Stimulated activated CD8-positive, alpha-beta memory T cell treated with anti-CD3 and anti-CD28 coated beads, Interleukin-12 subunit alpha, Interleukin-12 subunit beta, amount 100 ng/mL, for 1 hour (primary cell): ENCODE results near the gene PRKAA1.

Experiments used
- DNase-seq: peaks from one replicate; pipeline ENCODE4 v3.0.0-alpha.2; 2020; ENCODE audit warnings: low read depth

Gene PRKAA1

DNA sequence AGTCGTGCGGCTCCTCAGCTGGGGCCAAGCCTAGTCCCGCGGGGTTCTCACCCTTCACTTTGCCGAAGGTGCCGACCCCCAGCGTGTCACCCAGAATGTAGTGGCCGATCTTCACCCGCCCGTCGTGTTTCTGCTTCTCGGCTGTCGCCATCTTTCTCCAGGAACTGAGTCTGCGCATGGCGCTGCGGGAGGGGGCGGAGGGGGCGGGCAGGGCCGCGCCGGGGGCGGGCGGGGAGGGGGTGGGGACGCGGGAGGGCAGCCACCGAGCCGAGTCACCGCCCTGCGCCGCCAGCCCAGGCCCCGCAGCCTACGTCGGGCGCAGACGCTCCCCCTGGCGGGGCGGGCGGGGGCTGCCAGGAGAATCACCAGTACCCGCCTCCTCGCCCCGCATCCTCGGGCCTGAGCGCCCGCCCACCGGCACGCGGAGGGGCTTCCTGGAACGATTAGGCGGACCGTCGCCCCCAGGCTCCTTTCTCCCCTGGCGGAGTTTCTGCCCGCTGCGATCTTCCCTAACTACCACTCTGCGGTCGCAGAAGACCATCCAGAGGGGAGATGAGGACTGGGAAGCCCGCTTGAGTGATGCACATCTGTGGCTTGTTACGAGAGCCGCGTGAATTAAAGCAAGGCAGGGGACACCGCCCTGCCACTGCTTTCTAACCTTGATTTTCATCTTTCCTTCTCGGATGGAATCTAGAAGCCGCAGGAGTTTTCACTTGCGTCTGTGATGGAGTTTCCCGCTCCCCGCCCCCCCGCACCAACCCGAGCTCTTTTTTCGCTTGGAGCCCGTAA is at the start of gene PRKAA1:
PRKAA1 (minus strand) TSS at position 363 of the 789 bp plus-strand sequence; CDS start at position 178, 185 bp downstream.
- peak; percentile 78 for DNase-seq

DNA sequence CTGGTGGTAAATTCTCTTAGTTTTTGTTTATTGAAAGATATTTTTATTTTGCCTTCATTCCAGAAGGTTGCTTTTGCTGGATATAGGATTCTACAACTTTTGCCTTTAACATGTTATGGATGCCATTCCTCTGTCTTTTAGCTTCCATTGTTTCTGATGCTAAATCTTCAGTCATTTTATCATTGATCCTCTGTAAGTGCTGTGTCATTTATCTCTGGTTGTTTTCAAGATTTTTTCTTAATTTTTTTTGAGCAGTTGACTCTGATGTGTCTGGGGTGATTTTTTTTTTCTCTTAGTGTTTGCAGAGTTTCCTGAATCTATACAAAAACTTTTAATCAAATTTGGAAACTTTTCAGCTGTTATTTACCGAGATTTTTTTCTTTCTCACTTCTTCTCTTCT is 49.4 kb upstream of the PRKAA1 start:
- no peak for DNase-seq

DNA sequence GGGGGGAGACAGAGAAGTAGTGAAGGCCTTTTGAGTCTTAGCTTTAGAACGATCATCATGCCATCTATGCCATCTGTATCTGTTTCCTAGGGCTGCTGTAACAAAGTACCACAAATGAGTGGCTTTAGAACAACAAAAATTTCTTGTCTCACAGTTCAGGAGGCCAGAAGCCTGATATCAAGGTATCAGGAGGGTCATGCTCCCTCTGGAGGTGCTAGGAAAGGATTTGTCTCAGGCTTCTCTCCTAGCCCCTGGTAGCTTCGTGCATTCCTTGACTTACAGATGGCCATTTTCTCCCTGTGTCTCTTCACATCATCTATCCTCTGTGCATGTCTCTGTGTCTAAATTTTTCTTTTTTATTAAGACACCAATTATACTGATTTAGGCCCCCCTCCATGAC is 48.2 kb upstream of the PRKAA1 start:
- DNase-seq: no peak

DNA sequence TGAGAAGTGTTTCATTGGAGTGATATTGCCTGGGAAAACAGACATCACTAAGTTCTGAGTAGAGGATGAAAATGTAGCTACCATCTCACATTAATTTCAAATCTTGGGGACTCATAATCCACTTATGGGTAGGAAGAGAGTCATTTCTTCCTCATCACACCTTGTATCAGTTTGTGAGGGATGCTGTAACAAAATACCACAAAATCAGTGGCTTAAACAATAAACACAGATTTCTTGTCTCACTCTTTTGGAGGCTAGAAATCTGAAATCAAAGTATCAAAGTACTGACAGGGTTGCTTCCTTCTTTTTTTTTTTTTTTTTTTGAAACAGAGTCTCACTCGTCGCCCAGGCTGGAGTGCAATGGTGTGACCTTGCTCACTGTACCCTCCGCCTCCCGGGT is 46.4 kb upstream of the PRKAA1 start:
- no peak for DNase-seq

DNA sequence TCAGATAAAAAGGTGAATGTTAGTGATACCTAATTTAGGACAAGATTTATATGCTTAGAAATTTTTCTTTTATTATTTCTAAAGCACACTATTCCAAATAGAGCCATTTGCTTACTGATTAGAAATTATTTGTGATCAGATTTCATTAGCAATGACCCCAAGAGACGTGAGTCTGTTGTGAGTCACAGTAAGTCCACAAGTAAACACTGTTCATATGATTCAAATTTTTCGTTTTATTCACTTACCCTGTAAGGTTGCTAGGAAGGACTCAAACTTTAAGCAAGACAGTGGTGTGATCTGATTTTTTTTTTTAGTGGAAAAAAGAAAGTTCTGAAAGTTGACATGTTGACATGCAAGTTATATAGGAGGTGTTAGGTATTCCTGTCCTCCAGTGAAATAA is 44.2 kb upstream of the PRKAA1 start:
- DNase-seq: no peak

DNA sequence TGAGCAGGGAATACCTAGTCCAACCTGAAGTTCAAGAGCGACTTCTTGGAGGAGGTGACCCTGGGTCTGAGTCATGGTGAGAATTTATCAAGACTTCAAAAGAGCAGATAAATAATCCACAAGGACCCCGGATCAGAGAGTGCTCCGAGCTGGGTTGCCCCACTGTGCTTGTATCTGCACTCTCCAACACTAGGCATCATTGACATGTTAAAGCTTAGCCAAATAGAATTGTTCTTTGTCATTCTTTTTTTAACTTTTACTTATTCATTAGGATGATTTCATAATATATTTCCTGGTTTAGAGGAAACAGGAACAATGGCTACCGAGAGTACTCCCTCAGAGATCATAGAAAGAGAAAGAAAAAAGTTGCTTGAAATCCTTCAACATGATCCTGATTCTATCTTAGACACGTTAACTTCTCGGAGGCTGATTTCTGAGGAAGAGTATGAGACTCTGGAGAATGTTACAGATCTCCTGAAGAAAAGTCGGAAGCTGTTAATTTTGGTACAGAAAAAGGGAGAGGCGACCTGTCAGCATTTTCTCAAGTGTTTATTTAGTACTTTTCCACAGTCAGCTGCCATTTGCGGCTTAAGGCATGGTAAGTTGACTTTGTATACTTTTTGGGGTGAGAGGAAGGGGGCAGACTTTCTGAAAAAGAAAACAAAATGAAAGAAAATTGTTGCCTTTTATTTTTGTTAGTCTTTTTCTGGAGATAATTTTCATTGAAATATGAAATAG is 43.1 kb upstream of the PRKAA1 start, which contains the start of gene CARD6:
CARD6 (plus strand) TSS at position 300 of the 738 bp plus-strand sequence; CDS start at position 316, 16 bp downstream.
- DNase-seq: no peak

DNA sequence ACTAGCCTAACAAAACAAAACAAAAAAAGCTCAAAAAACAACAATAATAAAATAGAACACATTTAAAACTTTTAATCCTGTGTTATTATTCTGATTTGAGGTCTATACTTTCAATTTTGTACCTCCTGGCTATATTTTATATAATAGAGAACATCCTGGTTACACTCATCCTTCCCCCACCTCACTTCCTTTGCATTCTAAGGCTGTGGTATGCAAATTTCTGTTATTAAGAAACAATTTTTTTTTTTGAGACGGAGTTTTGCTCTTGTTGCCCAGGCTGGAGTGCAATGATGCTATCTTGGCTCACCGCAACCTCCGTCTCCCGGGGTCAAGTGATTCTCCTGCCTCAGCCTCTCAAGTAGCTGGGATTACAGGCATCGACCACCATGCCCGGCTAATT is 39.9 kb upstream of the PRKAA1 start:
- no peak for DNase-seq

DNA sequence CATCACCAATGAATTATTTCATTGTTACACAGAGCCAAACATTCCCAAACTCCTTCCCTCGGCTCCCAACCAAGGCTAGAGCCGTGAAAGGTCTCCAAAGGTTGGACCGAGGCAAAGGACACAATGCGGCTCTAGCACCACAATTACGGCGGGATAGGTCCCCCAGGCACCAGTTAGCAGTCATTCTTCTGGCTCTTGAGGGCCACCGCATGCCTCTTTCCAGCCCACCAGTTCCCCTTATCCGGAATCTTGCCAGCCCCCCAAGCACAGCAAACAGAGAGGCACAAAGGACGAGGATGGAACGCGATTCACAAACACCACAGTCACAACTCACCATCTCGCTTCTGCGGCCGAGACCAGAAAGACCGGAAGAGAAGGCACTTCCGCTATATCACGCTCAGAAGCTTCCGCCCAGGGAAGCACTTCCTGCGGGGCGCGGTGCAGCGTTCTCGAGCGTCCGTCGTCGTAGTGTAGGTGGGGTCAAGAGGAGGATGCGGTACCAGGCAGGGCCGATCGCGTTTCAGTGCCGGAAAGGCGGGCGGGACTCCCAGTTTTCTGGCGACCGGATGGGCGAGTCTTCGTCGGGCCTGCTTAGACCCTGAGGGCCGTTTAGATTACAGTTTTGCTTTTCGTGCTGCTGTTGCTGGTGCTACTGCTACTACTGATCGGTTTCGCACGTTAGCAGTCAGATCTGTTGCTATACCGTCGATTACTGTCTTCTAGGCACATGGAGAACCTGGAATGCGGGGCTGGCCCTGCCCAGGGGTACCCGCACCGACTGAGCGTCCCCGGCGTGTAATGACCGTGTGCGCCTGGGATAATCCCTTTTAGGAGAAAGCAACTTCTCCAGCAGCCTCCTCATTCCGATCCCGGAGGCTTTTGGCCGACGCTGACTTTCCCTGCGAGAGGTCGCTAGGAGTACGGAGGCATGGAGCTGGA is 36.9 kb upstream of the PRKAA1 start, which contains the start of gene RPL37:
RPL37 (minus strand) TSS at position 374 of the 939 bp plus-strand sequence; CDS start at position 337, 37 bp downstream.
- peak; percentile 85 for DNase-seq

DNA sequence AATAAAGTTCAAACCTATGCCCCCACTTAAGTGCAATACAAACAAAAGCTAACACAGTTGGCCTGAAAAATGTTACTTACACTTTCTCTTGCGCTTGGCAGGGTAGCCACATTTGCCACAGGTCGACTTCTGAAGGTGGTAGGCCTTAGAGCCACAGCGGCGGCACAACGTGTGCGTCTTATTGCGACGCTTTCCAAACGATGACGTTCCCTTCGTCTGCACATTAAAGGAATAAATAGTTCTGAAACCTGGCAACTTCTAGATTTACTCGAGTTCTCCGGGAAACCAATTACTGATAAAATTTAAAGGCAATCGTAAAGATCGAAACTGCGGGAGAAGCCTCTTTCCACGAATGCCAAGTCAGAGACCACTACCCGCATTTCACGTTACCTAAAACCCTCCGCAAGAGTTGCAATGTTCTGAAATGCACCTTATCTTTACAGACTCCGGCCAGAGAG is 36.2 kb upstream of the PRKAA1 start:
- peak; percentile 5 for DNase-seq

DNA sequence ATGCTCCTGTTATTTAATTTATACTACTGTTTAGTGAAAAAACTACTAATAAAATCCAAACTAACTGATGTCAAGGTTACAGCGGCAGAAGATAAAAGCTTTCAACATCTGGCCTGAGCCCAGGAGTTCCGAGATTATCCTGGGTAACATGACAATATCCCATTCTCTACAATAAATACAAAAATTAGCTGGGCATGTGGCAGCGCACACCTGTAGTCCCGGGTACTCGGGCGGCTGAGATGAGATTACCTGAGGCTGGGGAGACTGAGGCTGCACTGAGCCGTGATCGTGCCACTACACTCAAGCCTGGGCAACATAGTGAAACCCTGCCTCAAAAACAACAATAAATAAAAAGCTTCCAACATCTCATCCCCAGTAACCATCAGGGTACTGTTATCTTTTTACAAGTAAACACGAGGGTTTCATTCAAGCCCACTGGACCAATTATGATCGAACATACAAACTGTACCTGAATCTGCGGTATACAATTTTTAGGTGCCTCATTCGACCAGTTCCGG is 35.6 kb upstream of the PRKAA1 start:
- no peak for DNase-seq

DNA sequence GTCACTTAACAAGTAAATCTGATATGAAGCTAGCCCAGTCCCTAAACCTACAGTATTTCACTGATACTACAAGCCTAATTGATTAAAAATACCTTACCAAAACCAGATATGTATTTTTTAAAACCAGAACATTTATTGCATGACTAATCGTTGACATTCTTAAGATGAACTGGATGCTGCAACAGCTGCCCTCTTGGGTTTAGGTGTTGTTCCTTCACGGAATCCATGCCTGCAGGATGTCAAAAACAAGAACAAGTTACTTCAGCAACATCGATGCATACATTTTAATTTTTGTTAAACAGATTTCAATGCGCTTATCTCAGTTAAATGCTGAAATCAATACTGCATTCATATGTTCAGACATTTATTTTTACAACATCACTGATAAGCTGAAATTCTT is 34.2 kb upstream of the PRKAA1 start:
- no peak for DNase-seq

DNA sequence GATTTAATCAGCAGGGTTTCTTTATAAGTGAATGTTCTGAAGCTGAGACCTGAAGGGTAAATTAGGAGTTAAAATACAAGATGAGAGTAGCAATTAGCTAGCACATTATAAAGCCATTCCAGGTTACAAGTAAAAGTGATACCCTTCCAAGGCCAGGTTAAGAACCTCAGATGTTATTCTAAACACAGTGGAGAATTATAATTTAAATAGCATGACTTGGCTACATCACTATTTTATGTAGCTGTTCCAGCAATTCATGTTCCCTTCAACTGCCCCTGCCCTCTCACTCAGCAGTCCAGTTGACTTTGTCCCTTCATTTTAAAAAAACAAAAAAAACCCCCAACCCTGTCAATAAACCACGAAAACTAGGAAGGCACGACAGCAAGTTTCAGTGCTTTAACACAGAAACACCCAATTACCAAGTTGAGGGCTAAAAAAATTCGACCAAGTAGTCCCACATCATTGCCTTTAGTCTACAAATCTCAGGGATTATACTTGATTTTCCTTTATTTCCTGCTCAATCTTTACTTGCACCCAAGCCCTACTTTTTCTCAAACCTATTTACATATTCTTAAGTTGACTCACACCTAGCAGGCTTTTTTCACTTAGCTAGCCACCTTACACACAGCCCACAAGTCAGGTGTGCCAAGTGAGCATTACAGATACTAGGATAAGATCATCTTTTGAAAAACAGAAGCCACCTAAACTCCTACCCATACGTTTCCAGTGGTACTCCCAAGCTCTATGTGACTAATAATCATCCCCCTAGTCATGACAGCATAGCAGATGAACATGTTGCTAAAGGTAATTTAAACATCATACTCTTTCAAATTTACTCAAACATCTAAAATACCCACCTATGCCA is 33.4 kb upstream of the PRKAA1 start:
- DNase-seq: no peak

DNA sequence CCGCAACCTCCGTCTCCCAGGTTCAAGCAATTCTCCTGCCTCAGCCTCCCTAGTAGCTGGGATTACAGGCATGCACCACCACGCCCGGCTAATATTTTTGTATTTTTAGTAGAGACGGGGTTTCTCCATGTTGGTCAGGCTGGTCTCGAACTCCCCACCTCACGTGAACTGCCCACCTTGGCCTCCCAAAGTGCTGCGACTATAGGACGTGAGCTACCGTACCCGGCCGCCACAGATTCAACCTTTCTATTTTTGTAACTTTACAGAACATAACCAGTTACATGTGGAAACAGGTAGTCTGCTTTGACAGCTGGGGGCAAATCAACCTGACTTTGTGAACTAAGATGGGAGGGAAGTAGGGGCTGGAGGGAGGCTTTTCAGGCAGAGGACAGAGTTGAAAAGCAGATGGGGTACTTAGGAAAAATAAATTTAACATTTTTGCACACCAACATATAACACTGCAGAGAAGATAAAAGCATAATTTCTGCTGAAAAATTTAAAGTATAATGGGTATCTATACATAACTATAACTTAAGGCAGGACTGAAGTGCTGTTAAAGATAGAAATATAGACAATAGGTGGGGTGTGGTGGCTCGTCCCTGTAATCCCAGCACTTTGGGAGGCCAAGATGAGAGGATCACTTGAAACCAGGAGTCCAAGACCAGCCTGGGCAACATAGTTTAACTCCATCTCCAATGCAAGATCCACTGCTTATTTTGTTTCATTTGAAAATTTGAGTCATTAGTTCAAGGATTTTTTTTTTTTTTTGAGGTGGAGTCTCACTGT is 31.8 kb upstream of the PRKAA1 start:
- DNase-seq: no peak

DNA sequence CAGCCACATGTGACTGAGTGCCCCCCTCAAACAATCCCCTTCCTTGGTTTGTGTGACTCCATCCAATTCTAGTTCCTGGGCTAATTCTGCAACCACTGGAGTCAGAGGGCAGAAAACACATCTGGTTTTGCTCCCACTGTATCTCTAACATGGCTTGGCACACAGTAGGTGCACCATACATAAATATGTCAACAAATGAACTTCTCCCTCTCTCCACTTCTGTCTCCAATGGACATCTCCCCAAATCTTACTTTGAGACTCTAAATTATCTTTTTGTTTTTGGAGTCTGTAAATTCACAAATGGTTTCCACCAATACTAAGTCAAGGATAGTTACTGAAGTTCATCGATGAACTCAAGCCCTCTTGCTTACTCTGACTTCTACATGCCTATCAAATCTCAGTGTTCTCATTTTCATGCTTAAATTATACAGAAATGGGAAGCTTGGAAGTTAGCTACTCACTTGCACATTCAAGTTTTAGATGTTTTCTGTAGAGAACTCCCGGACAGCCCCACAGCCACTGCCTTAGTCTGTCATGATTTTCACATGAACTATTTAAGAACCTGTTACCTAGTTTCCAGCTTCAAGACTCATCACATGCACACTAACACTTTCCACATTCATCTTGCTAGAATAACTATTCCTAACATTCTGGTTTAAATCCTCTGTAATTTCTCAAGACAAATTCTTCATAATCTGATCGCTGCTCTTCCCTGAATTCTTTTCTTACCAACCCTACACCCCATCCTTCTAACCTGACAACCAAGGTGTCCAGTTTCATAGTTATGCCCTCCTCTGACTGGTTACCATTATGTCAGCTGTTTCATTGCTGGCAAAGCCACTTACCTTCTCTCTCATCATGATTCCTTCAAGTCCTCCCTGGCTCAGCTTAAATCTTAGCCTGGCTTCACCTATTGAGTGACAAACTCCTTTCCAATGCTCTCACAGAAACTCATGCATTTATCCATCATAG is 30.8 kb upstream of the PRKAA1 start:
- DNase-seq: no peak

DNA sequence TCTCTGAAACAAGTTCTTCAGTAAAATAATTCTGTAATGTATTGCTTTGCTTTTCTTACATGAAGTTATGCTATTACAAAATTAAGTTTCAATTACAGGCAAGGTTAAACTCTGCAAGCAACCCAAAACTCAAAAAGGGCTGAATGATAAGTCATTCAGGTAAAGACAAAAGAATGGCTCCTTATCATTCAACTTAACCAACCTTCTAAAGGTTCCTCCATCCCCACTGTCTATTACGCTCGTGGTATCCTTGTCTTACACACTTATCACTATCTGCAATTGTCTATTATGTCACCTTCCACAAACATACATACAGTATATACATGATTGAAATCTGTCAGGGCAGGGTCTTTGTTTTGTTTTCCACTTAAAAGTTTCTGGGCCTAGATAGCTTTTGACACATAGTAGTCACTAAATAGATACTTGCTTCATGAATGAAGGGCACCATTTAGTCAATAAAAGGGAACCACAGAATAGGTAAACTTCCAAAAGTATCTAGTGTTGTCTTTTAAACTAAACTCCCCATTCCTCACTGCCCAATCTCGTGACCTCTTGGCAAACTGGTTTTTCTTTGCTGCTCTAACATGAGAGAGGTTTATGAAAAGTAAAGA is 30.0 kb upstream of the PRKAA1 start:
- no peak for DNase-seq

DNA sequence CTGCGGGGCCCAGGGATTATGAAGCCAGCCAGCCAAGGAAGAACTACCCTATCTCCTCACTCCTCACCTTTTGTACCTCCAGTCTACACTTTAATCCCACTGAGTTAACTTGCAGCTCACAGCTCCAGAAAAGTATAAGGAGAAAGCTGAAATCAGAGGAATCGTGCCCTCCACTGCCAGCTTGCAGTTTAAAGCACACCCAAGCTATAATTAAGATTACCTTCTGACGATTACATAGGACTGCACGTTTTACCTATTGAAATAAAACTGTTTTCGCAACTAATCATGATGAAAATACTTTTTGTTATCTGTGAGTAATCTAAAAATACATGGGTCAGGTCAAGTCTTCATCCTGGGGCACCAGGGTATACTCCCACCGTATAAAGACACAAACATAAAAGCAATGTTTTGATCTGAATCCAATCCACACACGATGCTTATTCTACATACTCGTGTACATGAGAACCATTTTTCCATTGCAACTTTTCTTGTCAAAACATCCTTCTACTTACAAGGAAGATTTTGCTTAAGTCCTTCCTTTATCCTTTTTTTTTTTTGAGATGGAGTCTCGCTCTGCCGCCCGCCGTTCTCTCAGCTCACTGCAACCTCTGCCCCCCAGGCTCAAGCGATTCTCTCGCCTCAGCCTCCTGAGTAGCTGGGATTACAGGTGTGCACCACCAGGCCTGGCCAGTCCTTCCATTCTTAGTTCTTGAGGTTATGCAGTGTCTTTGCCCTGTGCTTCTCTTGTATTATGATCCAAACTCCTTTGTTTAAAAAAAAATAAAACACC is 29.2 kb upstream of the PRKAA1 start:
- no peak for DNase-seq

DNA sequence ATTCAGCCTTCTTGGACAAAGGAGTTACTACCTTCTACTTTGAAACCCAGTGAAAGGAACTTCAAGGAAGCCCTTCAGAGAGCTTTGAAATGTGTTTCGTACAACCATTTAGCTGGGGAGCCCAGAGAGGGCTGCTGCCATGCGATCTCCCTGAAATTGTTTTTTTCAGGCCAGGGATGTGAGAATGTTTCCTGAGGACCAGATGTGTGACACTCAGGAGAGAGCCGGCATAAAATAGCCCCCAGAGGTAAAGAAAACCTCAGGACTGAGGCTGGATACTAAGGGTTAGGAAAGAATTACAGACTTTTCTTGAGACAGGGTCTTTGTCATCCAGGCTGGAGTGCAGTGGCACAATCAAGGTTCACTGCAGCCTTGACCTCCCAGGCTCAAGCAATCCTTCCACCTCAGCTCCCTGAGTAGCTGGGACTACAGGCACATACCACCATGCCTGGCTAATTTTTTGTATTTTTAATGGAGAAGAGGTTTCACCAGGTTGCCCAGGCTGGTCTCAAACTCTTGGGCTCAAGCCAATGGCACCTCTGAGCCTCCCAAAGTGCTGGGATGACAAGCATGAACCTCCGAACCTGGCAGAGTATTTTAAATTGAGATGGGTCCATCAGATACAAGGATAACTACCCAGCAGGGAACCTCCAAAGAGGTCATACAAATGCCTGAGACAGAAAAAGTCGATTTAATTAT is 28.5 kb upstream of the PRKAA1 start:
- no peak for DNase-seq
